Measurements from ENCODE around the gene SDK1.

The SDK1 gene

DNA sequence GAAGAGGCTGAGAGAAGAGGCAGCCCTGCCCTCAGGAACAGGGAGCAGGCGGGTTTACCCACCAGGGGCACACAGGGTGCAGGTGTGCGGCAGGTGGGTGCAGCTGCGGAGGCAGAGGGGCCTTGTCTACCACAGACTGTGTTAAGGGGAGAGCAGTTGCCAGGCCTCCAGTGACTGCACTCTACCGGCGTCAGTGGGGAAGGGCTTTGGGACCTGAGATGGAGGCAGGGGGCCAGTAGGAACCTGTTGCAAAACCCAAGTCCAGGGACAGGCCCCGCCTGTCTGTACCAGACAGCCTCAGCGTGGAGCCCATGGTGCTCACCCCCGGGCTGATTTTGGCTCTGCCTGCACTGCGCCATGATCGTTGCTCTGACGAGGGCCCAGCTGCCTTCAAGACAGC is 873.4 kb downstream of the SDK1 start:
- no peak for DNase-seq

DNA sequence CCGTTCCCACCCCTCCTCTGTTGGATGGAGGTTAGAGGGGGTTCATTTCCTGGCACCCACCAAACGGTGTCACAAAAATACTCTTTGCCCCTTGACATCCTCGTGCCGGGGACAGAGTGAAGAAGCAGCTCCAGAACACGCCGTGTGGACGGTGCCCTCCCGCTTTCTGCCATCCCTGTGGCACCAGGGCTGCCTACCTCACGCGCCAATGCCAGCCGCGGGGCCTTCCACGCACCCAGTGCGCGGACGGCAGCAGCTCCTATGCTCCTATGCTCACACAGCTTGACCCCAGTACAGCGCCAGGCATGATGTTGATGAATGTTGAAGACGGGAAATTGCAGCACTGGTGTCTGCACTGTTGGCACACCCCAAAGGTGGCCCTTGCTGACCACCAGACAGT is 873.8 kb downstream of the SDK1 start:
- DNase-seq: no peak

DNA sequence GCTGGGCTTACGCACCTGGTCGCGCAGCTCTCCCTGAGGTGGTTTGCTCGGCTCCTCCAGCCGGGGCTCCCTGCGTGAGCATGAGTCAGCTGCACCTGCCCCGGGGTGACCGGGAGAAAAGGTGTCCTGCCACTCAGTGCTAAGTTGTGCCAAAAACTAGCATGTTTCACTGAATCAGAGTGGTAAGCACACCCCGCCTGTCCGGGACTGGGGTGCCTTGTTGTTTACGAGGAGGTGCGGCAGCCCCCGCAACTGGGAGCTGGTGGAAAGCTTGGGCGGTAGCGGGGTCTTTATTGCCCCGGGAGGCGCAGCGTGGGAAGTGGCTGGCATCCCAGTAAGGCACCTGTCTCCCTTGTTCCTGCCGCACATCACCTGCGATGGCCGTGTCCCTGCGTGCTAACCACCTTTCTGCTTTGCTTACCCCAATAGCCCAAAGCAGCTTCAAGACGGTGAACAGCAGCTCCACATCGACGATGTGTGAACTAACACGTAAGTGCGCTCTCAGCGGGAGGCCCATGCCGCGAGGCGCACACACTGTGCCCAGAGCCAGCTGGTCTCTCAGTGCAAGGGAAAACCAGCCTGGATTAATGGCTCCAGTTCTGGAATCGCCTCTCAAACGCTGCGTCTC is 874.4 kb downstream of the SDK1 start:
- DNase-seq: no peak

DNA sequence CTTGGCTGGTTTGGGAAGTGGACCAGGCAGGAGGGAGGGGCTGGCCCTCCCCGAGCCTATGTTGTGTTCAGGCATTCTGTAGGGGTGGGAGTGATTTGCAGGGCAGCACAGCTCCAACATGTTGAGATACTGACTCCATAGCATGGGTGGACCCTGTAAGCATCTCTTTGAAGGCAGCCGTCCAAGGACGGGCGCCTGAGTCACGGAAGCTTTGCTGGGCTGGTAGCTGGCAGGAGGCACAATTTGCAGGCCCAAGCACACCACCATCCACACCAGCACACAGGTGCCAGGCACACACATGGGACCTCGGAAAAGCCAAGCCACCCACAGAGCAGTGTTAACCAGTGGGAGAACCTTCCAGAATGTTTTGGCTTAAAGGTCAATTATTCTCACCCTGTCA is 875.9 kb downstream of the SDK1 start:
- DNase-seq: no peak

DNA sequence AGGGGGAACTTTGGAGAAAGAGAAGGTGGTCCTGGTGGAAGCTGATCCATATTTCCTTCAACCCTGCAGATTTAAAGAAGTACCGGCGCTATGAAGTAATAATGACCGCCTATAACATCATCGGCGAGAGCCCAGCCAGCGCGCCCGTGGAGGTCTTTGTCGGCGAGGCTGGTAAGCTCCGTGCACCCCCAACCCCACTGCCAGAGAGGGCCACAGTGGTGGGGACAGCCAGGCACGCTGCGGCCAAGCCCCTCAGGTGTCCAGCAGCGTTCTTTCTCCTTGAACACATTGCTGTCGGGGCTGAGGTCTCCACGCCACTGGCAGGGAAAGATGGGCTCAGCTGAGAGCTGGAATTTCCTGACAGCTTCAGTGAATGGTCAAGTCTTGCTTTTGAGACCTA is 877.4 kb downstream of the SDK1 start:
- DNase-seq: no peak

DNA sequence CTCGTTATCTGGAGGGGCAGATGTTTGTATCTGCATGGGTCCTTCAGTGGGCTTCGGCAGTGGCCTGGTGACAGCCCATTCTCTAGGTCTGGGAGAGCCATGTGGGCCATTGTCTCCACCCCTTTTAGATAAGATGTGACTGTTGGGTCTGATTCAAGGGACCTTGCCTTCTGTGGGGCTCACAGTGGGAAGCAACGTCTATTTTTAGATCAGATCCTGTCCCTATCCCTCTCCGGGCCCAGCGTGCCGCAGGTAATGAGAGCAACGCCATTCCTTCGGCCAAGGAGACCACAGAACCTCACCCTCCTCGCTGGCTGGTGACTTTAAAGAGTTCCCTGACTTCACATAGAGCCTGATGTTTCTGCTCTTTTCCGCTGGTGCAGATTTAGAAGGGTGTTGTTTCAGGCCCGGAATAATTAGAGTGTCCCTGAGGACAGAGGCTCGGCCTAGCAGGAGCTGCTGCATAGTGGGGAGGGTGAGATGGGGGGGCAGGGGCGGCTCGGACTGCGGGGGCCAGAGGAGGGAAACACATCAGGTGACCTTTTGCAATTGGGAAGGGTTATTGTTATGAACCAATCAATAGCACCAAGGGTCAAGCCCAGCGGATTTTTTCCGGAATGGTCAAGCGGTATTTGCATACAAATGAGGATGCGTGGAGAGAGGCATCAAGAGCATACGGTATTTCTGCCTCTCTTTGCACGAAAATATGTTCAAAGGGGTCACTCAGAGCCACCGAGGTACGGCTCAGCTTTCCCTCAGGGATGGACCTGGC is 878.0 kb downstream of the SDK1 start:
- no peak for DNase-seq

DNA sequence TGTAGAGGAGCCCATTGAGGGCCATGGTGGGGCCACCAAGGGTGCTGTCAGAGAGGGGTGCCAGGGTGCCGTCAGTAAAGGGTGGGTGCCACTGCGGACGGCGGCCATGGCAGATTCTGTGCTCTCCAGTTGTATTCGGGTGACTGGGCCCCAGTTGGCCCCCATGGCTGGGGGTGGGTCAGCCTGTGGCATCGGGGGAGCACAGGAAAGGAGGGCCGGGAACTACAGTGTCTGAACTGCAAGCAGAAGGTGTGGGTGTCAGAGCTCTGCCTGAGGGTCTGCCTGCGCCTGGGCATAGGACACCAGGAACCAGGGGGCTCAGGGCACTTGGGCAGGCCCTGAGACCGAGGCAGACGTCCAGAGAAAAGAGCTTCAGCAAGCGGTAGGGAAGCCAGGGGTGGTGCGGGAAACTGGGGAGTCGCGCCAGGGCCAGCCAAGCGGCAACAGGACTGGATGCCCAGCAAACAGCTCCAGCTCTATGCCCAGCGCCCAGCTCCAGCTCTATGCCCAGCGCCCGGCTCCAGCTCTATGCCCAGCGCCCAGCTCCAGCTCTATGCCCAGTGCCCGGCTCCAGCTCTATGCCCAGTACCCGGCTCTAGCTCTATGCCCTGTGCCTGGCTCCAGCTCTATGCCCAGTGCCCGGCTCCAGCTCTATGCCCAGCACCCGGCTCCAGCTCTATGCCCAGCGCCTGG is 878.8 kb downstream of the SDK1 start:
- DNase-seq: no peak

DNA sequence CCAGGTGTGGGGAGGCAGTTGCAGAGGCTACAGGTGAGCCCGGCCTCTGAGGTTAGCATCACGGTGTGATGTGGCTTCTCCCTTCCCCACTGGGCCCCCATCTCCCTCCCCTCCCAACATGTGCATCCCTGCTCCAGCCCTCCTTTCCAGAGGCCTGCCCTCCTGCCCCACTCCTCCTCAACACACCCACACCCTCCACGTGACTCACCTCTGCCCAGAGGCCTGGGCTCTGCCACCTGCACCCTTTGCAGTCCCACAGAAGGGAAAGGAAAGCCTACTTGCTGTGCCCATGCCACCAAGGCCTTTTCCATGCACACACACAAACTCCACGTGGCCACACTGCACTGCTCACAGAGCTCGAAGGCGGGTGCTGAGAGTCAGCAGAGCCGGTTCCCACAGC is 880.4 kb downstream of the SDK1 start:
- no peak for DNase-seq

DNA sequence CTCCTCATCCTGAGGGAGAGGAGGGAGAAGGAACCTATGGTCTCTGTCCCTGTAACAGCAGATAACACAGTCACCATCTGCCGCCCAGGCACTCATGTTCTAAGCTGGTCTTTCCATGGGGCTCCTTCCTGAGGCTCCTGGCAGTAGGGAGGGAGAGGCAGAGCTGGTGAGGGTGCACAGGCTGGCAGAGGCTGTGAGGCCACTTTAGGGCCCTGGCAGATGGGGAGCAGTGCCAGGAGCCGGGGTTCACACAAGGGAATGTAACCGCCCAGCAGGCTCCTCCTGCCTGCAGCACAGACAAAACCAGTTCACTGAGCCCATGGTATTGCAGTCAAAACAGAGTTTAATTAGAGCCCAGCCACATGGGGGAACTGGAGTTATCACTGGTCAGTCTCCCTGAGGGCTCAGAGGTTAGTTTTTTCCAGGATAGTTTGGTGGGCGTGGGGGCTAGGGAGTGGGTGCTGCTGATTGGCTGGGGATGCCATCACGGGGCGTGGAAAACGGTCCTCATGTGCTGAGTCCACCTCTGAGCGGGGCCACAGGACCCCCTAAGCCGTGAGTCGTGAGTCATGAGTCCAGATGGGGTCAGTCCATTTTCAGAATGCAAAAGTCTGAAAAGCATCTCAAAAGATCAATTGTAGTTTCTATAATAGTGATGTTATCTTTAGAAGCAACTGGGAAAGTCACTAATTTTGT is 881.7 kb downstream of the SDK1 start:
- DNase-seq: no peak

DNA sequence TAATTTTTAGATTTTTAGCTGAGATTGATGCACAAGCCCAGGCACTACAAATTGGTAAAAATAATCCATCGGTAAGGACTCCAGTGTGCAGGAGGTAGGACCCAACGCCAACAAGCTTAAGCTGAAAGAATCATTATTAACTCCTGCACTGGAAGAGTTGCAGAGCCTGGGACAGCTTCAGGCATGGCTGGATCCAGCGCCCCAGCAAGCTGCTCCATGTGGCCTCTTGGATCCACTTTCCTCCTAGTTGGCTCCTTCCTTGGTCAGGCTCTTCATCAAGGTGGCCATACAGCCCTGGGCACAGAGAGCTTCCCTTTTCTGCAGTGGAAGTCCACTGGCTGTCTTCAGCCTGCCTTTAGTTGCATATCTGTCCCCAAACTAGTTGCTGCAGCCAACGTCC is 883.6 kb downstream of the SDK1 start:
- DNase-seq: no peak

DNA sequence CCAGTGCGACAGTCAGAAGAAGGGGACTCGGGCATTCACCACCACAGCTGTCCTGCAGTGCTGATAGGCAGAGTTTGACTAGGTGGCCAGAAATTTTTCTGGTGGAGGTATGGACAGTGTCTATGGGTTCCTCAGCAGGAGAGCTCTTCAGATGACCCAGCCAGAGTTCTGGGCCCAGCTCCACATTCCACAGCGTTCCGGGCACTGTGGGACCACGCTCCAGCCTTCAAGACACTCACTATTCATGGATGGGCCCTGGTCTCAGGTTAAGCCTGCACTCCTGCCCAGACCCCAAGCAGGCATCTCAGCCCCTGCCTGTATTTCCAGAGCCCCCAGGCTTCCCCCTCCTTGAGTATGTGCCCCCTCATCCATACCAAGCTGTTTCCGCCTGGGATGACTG is 884.1 kb downstream of the SDK1 start:
- DNase-seq: no peak

DNA sequence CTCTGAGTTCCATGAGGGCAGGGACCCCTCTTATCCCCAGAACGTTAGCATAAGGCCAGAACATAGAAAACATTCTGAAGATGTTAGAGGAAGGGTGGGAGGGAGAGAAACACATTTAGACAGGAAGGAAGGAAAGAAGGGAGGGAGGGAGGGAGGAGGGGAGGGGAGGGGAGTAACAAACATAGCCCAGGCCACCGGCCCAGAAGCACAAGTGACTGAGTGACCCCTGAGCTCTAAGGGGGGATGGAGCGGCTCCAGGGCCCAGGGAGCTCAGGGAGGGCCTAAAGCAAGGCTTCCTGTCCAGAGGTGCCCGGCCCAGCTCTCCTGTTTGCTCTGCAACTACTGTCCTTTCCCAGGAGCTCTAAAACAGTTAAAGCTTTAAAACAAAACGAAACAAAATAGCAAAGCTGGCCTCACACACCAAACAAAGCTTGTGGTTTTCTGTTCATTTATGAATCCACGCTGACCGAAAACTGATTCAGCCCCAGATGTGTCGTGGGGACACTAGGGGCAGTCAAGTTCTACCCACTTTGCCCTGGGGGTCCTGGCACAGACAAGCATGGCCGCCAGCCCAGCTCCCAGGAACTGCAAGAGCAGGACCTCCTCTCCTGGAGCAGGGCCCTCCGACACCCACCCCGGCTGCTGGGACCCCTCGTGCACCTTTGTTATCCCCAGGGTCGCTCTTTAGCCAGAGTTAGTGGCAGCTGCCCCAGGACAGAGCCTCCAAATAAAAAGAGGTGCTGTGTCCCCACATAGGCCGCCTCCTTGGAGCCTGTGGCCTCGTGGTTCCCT is 884.9 kb downstream of the SDK1 start:
- no peak for DNase-seq

DNA sequence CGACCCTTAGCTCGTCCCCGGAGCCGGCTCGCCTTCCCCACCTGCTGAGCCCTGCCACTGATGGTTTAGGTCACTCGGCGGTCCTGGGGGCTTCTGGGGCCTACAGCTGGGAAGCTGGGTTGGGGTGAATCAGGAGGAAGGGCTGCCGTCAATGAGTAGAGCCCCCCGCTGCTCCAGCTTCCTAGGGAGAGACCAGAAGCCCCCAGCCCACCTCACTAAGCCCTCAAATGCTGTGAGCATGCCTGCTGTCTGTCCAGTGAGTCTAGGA is 885.4 kb downstream of the SDK1 start:
- DNase-seq: no peak

DNA sequence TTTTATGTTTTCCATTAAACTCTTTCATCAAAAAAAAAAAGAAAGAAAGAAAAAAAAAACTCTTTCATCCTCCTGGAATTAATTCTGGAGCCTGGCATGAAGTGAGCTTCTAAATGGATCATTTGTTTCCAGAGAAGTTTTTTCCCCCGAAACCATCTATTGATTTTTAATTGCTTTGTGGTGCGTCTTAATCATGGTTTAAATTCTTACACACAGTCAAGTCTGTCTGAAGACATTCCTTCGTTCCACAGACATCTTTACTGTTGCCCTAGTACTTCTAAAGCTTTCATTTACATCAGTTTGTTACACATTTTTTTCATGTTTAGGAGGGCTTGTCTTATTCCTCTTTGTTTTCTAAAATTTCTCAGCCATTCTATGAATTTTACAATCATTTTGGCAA is 887.6 kb downstream of the SDK1 start:
- no peak for DNase-seq

DNA sequence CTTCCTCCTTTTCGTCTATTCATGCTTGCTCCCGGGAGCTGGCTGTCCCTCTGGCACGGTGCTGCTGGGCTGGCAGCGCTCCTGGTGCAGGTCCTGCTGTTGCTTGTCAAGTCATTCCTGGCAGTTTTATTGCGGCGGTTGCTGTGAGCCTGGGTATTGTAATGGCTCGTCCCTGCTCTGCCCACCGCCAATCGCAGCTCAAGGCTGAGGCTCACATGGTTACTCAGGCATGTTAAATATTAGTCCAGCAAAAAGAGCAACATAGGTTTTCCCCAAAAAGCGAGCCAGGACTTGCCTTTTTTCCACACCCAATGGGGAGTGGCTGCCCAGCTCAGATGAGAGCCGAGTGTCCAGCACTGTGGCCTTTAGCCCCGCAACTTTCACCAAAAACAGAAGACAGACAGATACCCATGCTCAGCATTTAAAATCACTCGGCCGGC is 888.1 kb downstream of the SDK1 start:
- peak; percentile 1 for DNase-seq

DNA sequence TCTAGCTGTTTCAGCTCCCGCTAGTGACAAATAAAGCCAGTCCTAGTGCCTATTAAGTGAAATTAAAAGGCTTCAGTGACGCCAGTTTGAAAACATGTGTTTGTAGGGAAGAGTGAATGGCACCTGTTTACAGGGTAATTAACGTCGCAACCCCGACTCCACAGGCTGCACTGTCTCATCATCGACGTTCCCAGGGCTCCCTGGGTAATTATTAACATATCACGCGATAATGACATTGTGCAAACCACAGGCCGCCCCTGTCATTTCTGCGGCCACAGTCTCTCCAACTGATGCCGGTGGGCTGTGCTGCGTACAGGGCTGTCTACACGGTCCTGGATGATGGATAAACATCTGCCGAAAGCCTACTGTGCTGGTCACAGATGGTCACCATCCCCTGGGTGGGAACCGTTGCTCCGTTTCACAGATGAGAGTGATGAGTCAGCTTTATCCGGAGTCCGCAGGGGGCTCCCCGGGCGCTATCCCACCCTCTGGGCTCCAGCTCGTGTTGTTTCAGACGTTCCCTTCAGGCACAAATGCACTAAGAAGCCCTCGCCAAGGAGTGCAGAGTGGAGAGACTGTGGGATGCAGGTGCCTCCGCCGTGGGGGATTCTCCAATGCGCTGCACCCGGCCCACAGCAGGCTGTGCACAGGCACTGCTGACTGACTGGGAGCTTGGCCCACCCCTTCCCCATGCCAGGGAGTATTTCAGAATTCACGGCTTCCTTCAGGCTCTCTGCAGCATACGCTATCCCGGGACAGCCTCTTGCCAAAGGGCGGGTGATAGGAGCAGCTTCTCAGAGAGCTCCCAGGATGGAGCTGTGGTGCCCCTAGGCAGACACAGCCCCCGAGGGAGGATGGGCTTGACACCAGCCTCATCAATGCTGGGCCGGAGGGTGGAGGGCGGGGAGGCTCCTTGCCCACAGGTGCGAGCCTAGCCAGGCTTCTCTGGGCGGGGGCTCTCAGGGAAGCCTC is 889.2 kb downstream of the SDK1 start:
- no peak for DNase-seq

DNA sequence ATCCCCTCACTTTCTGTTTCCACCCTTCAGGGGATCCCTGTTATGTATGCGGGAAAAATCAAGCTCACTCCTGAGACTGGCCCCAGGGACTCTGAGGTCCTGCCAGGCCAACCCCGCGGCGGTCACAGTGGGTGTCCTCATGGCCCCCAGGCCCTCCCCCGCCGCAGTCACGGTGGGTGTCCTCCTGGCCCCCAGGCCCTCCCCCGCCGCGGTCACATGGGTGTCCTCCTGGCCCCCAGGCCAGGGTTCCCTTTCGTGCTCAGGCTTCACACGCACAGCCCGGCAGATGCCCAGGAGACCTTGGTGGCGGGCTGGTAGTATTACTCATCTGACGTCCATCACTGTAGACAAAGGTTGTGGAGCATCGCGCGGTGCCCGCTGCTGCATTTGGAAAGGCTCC is 890.0 kb downstream of the SDK1 start:
- DNase-seq: no peak

DNA sequence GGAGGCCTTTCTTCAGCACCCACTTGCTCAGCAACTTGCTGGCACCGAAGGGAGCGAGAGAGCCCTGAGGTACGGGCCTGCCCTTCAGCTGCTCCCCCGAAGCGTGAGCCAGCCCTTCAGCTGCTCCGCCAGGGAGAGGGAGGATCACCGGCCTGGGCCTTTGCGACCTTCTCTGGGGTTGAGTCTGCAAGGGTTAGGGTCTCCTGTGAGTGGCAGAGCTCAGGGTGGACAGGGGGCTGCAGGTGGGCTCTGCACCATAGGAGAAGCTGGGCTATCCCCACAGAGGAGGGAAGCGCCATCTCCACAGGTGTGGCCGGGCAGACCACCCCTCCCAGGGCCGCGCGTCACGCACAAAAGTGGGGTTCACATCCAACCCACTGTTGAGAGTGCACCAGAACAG is 890.5 kb downstream of the SDK1 start:
- no peak for DNase-seq

DNA sequence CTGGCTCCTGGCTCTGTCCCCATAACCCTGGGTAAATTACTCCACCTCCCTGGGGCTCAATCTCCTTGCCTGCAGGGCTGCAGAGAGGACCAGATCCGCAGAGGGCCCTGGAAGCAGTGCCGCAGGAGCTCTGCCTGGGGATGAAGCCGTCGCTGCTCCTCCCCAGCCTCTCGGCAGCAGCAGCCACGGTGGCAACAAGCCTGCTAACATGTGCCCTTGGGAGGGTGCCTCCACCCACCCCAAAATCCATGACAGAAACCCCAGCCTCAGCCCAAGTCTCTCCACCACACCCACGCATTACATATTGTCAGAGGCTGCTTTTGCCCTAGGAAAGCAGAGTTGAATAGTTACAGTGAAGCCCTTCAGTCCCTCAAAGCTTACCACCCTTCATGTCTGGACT is 894.6 kb downstream of the SDK1 start:
- DNase-seq: no peak

DNA sequence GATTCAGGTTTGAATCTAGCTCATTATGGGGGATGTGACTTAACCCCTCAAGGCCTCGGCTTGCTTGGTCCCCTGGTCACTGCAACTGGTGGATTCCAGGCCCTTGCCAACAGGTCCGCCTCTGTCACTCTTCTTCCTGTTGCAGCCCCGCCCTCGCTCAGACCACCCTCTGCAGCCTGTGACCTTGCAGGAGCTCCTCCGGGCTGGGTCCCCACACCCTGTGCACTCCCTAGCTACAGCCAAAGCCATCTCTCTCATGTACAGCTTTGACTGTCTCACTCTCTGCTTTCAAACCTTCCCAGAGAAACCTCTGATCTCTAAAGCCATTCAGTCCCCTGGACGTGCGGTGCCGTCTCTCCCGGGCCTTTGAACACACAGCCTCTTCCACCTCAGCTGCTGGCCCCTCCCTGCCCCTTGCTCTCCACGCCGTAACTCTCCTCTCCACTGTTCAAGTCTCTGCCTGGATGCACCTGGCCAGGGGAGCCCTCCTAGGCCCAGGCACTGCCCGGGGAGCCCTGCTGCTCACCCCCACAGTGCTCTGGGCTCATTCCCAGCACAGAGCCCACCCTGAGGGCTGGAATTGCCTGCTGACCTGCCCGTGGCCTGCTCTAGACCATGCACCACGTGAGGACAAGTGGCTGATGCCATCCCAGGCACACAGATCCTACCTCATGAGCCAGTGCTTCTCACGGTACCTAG is 895.2 kb downstream of the SDK1 start:
- DNase-seq: no peak

DNA sequence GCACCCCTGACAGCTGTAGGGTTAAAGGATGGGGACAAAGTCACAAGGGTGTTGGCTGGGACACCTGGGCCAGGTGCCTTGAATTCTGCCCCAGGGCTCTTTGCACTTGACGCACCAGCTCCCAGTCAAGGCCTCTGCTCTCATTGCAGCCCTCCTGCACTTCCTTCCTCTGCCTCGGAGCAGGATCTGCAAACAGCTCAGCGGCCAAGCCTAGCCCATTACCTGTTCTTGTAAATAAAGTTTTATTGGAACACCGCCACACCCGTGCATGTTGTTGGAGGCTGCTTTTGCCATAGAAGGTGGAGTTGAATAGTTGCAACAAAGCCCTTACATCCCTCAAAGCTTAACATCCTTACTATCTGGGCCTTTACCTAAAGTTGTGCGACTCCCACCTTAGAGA is 897.2 kb downstream of the SDK1 start:
- no peak for DNase-seq

Measured in HCEC 1CT (cell line).